ENCODE measurements around the gene MYO3B.

DNA sequence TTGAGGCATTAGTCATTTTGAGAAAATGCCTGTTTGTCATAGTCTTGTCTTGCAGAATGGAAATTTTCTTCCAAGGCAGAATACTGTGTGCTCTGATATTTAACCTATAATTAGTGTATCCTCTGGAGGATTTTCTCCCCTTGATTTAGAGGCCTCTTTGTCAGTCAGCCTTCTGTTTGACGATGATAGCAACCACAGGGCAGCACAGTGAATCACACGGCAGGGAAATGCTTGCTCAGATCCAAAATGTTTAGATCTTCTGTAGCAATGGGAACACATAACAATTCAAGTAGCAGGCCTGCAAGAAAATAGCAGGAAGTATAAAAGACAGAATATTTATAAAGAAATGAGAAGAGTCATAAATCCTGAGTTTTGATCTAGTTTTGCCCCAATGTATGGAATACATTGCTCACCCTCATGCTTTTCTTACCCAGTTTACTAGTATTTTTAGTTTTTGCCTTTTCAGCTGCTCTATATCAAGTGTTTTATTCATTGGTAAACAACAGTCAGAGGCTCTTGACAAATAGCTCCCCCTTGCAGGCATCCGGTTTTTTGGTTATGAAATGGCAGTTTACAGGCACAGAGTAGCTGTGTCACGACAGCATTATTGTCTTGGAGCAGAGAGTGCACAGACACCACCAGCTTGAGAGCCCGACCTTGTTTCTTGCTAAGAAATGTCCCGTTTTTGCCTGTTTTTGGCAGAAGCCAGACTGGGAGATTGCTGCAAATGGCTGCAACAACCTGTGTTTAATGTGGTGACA, 185.1 kb downstream of the MYO3B start:
- TF ChIP-seq, protein P1, sequence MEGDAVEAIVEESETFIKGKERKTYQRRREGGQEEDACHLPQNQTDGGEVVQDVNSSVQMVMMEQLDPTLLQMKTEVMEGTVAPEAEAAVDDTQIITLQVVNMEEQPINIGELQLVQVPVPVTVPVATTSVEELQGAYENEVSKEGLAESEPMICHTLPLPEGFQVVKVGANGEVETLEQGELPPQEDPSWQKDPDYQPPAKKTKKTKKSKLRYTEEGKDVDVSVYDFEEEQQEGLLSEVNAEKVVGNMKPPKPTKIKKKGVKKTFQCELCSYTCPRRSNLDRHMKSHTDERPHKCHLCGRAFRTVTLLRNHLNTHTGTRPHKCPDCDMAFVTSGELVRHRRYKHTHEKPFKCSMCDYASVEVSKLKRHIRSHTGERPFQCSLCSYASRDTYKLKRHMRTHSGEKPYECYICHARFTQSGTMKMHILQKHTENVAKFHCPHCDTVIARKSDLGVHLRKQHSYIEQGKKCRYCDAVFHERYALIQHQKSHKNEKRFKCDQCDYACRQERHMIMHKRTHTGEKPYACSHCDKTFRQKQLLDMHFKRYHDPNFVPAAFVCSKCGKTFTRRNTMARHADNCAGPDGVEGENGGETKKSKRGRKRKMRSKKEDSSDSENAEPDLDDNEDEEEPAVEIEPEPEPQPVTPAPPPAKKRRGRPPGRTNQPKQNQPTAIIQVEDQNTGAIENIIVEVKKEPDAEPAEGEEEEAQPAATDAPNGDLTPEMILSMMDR (IDR thresholded peaks at IDR 0.05): no peak
- TF ChIP-seq, protein P2, sequence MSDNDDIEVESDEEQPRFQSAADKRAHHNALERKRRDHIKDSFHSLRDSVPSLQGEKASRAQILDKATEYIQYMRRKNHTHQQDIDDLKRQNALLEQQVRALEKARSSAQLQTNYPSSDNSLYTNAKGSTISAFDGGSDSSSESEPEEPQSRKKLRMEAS (IDR thresholded peaks at IDR 0.05): no peak
- TF ChIP-seq HOXB13 (CRISPR knock-in tag; IDR thresholded peaks at IDR 0.05; ENCODE audit: low read depth): no peak
- TF ChIP-seq POLR2AphosphoS2 (conservative IDR thresholded peaks at IDR 0.05; ENCODE audit: low read length): no peak
- TF ChIP-seq MAZ (IDR thresholded peaks at IDR 0.05; ENCODE audit: borderline replicate concordance, low read depth, low read length): no peak
- TF ChIP-seq RCOR1 (IDR thresholded peaks at IDR 0.05; ENCODE audit: low read depth, low read length): no peak
- TF ChIP-seq EP300 (IDR thresholded peaks at IDR 0.05): no peak
- no peak for TF ChIP-seq USF2 (IDR thresholded peaks at IDR 0.05)
